Stimulated activated CD8-positive, alpha-beta memory T cell treated with anti-CD3 and anti-CD28 coated beads, Interleukin-4, amount 100 ng/mL, for 48 hours (primary cell): ENCODE results near the gene RECQL5.
A peak's percentile ranks its signal among the peaks of the same experiment; 100 is the strongest.

Experiments
- DNase-seq: peaks from one replicate; pipeline ENCODE4 v3.0.0-alpha.2; 2020

Gene RECQL5

DNA sequence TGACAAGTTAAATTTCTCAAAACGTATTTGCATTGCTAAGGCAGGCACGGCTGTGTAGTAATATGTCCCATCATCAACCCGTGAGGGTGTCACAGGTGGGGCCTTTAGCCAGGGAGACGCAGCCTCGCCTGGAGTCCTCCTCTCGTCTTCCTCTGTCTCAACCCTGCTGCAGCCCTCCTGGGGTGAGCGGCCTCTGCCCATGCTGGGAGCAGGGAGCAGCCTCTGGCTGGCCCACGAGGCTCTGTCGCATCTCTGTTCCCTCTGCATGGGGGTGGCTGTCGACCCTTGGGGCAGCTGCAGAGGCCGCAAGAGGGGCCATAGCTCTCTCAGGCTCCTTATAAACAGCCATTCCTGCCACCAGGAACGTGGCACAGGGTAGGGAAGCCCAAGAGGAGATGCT lies 34.5 kb downstream of the RECQL5 start:
- DNase-seq = no peak

DNA sequence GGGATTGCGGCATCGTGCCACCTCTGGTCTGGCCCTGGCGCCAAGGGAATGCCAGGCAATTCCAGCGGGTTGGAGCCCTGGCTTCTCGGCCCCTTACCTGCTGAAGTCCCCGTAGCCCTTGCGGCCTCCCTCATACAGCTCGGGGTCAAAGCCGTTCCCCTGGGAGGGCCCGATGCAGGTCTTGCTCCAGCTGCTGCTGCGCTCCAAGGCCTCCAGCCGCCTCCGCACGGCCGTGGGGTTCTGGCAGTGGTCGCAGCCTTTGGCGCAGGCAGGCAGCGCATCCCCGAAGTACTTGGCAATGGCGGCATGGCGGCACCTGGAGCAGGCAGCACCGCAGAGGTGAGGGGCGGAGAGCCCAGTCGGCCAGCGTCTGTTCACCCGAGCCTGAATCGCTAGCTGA lies 35.6 kb downstream of the RECQL5 start:
- DNase-seq = no peak

DNA sequence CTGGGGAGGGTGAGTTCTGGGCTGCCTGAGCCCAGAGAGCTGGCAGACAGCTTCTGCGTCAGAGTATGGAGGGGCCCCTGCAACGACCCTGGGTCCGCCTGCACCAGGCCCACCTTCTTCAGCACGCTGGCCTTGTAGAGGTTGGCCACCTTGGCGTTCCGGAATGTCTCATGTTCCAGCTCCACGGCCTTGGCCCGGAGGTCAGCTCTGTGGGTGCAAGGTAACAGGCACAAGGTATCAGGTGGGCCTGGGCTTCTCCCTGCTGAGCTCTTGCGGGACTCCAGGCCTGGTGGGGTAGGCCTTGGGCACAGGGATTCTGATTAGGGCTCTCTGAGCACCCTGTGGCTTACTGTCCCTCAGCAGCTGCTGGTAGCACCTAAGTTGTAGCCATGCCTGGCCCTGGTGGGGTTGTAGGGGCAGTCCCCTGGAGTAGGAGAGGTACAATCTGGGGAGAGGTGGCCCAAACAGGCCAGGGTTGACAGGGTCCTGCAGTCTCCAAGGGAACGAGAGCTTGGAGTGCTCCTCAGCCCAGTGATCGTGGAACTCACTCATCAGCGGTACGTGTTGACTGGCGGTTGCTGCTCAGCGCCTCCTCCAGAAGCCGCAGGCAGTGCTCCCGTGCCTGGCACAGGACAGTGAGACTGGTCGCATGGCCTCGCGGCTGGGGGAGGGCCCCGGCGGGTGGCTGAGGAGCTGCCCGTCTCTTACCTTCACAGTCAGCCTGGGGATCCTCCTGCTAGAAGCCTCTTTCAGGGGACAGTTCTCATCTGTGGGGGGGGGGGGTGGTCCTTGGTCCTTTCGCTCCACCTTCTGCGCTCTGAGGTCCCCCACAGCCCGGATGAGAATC lies 36.7 kb downstream of the RECQL5 start:
- DNase-seq = no peak

DNA sequence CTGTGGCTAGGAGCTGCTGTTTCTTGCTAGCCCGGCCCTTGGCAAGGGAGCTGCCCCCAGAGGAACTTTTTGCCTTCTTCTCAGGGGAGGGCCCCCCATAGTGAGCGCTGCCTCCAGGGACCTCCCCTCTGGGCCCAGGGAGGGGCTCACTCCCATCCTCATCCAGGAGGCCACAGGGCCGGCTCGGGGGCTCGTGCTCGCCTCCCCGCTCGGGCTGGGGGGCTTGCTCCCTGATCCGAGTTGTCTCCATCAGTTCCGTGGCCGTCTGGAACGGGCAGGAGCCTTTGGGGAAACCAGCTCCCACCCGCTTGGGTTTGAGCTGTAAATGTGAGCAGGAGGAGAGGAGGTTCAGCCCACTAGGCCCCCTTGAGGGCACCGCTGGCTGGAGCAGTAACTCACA lies 37.8 kb downstream of the RECQL5 start:
- no peak for DNase-seq

DNA sequence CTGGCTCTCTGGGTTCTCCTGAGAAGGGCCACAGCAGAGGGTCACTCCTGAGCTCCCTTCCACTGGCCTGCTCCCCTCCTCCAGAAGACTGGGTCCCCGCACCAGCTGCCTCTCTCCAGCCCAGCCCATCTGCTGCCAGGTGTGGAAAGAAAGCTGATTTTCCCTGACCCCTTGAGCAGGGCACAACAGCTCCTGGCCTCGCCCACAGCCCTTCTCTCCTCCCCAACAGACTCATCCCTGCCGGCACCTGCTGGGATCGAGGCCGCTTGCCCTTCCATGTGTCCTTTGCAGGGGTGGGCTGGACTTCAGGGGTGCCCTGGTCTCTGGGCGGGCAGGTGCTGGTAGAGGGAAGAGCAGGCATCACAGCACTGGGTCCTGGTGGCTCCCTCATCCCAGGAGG lies 38.5 kb downstream of the RECQL5 start:
- DNase-seq = no peak

DNA sequence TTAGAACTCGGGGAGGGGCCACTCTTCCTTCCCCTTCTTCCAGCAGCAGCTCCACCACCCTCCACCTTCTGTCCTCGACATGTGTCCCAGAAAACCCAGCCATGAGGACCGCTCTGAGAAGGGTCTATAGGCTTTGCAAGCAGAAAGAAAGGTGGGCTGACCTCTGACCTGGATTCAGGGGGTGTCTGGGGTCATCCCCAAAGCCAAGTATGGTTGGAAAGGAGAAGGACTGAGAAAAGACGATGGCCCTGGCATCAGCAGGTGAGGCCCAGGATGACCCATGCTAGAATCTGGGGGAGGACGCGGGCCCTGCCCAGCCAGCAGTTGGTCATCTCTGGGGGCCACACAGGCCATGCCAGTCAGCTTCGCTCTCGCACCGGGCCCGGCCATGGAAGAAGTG lies 39.9 kb downstream of the RECQL5 start:
- DNase-seq = no peak

DNA sequence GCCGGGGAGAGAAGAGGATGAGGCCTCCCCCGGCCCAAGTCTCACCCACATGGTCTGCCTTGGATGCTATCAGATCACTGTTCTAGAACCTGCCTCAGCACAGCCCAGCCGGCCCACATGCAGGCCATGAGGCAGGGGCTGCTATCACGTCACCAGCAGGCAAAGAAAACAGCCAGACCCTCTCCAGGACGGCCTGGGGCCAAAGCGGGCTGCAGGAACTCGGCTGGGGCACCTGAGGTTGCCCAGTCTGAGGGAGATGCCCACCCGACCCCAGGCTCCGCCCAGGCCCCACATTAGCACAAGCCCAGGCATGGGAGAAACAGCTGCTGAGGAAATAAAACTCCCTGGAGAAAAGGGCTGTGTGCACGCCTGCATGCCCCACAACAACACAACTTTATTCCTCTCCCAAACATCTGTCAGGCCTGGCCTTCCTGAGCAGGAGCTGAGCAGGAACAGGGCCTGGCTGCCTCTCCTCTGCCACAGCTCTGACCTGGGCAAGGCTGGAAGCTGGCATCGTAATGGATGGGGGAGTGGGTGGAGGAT lies 40.4 kb downstream of the RECQL5 start:
- DNase-seq = no peak

DNA sequence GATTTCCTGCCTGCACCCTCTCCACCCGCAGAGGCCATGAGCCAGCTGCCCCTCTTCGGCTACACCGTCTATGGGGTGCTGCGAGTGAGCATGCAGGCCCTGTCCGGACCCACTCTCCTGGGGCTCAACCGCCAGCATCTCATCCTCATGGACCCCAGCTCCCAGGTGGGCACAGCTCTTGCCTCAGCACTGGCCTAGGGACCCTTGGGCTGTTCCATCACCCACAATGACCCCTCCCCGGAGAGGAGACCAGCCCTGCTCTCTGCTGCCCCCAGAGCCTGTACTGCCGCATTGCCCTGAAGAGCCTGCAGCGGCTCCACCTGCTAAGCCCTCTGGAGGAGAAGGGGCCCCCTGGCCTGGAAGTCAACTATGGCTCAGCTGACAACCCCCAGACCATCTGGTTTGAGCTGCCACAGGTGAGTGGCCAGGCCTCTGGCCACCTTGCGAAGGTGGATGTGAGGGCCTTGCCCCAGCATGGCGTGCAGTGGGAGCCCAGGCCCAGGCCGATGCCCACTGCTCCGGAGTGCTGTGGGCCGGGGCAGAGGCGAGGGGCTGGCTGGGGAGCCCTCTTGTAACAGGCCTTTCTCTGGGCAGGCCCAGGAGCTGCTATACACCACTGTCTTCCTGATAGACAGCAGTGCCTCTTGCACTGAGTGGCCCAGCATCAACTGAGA lies 41.0 kb downstream of the RECQL5 start:
- DNase-seq = peak; percentile 38

DNA sequence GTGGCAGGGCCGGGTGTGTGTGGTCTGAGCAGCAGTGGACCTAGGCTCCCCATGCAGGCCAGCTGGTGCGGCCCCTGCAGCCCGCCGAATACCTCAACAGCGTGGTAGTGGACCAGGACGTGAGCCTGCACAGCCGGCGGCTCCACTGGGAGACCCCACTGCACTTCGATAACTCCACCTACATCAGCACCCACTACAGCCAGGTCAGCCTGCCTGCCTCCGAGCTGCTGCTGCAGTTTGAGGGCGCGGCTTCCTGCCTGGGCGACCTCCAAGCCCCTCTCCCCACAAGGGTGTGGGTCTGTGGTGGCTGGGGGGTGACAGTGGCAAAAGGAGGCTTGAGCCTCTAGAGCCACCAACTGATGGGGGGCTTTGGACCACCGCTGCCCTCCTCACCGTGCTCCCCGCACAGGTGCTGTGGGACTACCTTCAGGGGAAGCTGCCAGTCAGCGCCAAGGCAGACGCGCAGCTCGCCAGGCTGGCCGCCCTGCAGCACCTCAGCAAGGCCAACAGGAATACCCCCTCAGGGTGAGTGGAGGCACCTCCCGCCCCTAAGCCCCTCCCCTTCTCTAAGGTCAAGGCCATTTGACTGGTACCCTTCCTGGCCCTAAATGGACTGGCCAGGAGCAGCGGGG lies 42.1 kb downstream of the RECQL5 start:
- DNase-seq = no peak

DNA sequence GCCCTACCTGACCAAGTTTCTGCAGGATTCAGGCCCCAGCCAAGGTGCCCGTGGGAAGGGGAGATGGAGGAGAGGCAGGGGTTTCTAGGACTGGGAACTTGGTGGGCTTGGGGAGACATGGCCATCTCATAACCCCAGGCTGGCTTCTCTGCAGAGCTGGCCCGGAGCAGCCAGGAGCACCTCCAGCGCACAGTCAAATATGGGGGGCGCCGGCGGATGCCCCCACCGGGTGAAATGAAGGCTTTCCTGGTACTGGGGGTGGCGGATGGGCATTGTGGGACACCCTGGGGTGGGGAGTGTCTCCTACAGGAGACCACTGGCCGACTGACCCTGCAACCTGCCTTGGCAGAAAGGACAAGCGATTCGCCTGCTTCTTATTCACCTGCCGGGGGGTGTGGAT lies 42.9 kb downstream of the RECQL5 start:
- DNase-seq = no peak

DNA sequence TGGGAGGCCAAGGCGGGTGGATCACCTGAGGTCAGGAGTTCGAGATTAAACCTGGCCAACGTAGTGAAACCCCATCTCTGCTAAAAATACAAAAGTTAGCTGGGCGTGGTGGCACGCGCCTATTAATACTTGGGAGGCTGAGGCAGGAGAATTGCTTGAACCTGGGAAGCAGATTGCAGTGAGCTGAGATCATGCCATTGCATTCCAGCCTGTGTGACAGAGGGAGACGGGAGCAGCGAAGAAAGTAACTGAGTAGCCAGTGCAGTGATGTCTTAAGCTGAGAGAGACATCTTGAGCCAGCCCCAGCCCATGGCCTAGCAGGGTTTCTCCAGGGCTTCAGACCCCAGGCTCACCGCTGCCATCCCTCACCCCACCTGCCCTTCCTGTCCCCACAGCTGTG lies 43.6 kb downstream of the RECQL5 start:
- no peak for DNase-seq

DNA sequence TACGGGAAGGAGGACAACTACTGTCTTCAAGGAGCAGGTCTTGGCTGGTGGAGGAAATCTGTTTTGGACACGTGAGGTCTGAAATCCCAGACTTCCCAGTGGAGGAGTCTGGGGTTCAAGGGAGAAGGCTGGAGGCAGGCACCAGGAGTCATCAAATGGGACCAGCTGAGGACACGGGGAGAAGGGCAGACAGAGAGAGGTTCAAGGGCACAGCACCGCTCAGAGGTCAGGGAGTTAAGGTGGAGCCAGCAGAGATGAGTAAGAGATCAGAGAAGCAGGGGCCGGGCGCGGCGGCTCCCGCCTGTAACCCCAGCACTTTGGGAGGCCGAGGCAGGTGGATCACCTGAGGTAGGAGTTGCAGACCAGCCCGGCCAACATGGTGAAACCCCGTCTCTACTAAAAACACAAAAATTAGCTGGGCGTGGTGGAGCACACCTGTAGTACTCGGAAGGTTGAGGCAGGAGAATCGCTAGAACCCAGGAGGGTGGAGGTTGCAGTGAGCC lies 44.1 kb downstream of the RECQL5 start:
- no peak for DNase-seq

DNA sequence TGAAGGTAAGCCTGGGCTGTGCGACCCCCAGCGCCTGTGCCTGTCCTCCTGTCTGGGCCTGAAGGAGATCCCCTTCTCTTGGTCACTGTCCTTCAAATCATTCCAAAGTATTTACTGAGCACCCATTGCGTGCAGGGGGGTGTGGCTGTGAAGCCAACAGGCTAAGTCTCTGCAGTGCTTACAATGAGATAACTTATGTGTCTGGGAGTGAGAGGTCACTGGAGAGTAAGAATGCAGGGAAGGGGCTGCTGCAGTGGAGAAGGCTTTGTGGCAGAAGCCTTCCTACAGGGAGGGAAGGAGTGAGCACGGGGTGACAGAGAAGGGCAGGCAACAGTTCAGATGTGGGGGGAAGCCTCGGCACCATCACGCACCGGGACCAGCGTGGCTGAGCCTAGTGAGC lies 44.9 kb downstream of the RECQL5 start:
- DNase-seq = no peak

DNA sequence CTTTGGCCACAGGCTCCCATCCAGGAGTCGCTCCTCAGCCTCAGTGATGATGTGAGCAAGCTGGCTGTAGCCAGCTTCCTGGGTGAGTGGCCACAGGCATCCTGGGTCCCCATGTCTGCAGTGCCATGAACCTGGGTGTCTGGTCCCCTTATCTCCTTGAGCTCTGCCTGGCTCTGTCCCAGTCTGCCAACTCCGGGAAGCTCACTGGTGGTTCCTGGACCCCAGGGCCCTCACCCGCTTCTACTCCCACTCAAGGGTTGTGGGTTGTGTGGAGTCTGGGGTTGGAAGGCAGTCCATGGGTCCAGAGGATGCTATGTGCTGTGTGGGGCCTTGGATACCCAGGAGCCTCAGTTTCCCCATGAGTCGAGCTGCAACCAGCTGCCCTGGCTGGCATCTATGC lies 45.5 kb downstream of the RECQL5 start:
- DNase-seq = no peak

DNA sequence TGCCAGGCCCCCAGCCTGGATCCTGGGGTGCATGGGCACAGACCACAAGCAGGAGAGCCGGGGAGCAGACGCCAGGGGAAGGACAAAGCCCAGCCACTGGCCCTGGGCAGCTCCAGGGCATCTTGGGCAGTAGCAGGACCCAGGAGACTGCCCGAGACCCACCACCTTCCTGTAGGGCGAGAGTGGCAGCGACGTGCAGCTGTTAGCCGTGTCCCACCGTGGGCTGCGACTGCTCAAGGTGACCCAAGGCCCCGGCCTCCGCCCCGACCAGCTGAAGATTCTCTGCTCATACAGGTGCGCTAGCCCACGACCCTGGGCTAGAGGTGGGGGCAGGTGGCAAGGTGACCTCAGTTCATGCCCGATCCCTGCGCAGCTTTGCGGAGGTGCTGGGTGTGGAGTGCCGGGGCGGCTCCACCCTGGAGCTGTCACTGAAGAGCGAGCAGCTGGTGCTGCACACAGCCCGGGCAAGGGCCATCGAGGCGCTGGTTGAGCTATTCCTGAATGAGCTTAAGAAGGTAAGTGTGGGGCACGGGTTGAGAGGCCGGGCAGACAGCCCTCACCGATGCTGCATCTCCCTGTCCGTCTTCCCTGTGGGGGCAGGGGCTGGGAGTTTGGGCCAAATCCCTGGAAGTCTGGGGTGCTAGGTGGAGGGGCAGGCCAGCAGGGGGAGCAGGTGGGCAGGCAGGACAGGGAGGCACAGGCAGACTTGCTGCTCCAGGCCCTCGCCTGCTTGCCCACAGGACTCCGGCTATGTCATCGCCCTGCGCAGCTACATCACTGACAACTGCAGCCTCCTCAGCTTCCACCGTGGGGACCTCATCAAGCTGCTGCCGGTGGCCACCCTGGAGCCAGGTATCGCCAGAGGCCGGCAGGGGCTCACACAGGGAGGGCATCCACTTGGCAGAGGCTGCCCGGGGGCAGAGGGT lies 47.2 kb downstream of the RECQL5 start:
- DNase-seq = peak; percentile 55

DNA sequence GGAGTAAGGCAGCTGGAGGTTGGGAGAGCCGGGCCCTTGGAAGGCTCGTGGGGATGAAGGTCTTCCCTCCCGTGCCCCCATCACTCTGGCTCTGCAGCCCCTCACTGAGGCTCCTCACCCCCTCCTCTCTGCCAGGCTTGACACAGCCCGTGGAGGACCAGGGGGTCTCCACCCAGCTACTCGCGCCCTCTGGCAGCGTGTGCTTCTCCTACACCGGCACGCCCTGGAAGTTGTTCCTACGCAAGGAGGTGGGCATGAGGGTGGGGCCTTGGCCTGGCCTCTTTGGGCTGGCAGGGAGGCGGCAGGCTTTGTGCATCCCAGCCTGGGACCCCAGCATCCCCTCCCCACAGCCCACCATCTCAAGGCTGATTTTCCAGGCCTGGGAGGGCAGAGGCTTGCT lies 49.3 kb downstream of the RECQL5 start:
- DNase-seq = no peak

DNA sequence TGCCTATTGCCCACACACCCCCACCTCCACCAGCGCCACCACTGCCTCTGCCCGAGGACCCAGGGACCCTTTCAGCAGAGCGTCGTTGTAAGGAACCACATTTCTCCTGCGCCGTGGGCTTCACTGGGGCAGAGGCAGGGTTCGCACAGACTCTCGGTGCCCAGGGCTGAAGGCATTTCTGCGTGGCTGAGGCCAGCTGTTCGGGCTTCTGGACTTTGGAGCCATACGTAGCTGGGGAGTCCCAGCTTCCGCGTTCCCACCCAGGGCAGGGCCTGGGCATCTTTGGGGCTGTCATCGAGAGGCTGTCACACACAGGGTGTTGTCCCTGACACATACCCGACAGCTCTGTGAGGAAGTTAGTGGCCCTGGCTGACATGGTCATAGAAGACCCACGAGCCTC lies 49.7 kb downstream of the RECQL5 start:
- DNase-seq = no peak

DNA sequence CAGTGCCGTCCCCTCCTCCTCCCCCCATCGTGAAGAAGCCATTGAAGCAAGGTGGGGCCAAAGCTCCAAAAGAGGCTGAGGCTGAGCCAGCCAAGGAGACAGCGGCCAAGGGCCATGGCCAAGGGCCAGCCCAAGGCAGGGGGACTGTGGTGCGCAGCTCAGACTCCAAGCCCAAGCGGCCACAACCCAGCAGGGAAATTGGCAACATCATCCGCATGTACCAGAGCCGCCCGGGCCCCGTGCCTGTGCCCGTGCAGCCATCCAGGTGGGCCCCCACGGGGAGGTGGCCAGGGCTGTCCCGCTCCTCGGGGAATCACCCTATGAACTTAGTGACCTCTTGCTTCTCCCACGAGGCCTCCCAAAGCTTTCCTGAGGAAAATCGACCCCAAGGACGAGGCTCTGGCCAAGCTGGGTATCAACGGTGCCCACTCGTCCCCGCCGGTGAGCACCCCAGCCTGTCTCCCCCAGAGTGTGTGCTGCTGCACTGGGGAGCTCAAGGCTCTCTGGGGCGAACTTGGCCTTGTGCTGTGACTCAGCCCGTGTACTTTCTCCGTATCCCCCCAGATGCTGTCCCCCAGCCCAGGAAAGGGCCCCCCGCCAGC lies 50.3 kb downstream of the RECQL5 start:
- no peak for DNase-seq

DNA sequence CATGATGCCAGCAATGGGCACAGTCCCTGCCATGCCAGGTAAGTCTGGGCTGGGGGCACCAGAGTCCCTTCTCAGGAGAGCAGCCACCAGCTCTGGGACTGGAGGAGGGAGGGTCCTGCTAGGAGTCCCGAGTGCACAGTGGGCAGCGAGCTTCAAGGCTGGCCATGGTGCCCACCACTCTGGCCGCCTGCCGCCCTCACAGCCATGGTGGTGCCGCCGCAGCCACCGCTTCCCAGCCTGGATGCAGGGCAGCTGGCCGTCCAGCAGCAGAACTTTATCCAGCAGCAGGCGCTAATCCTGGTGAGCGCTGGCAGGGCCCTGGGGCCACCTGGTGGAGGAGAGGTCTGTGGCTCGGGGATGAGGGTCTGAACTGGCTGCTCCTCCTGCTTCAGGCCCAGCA lies 51.7 kb downstream of the RECQL5 start:
- DNase-seq = no peak

DNA sequence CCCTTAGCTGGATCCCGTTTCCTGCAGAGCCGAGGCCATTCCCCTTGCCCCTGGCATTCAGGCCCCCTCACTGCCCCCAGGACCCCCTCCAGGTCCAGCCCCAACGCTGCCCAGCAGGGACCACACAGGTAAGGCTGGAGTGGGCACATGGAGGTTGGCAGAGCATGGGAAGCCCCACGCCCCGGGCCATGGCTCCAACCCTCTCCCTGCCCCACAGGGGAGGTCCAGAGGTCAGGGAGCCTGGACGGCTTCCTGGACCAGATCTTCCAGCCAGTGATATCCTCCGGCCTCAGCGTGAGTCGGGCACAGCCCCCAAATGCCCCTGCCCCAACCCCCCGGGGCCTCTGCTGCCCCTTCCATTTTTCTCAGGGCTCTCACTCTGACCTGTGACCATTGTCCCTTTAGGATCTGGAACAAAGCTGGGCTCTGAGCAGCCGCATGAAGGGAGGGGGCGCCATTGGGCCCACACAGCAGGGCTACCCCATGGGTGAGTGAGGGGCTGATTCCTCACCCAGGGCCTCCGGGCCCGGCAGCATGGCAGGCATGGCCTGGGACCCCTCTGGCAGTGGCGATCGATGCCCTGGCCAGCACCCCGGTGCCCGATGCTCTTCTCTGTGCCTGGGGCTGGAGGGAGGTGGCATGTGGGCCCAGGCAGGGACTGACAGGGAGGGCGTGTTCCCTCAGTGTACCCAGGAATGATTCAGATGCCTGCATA lies 52.2 kb downstream of the RECQL5 start:
- DNase-seq = no peak

DNA sequence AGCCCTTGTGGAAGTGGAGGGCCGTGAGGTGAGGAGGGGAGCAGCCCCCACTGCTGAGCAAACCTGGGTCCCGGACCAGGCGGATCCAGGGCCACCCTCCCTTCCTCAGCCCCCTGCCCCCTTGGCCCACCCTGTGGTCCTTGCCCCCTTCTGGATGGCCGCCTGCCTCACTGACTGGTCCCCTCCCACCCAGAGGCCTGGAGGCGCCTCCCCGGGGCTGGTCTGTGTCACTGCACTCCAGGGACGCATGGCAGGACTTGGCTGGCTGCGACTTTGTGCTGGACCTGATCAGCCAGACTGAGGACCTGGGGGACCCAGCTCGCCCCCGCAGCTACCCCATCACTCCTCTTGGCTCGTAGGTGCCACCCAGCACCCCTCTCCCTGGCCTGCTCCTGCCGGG lies 52.9 kb downstream of the RECQL5 start:
- DNase-seq = no peak
